ENCODE data around the gene SGCA. TPM values are rescaled to one million over a fixed set of nuclear protein-coding genes. Genes with fewer than 3 reads are reported as not detected.

Gene SGCA
- total RNA-seq, 1 experiment from 2014 or later: 0.24 TPM

- no peak within 1 kb of the TSS for H3K56ac ChIP-seq (ENCODE audit: insufficient read length, low read depth, low read length)
- H4K5ac ChIP-seq (ENCODE audit: insufficient read length, low read depth, low read length): no peak within 1 kb of the TSS
- no peak within 1 kb of the TSS for H4K8ac ChIP-seq (replicated peaks; ENCODE audit: insufficient read length, low read depth, low read length)
- no peak within 1 kb of the TSS for H2BK12ac ChIP-seq (ENCODE audit: insufficient read length, low read depth, low read length)
- peaks cover 25% of the 10 kb centered on the region for H3K23me2 ChIP-seq (ENCODE audit: insufficient read length, low read depth, low read length, poor library complexity, severe bottlenecking)
- TF ChIP-seq, protein P1, sequence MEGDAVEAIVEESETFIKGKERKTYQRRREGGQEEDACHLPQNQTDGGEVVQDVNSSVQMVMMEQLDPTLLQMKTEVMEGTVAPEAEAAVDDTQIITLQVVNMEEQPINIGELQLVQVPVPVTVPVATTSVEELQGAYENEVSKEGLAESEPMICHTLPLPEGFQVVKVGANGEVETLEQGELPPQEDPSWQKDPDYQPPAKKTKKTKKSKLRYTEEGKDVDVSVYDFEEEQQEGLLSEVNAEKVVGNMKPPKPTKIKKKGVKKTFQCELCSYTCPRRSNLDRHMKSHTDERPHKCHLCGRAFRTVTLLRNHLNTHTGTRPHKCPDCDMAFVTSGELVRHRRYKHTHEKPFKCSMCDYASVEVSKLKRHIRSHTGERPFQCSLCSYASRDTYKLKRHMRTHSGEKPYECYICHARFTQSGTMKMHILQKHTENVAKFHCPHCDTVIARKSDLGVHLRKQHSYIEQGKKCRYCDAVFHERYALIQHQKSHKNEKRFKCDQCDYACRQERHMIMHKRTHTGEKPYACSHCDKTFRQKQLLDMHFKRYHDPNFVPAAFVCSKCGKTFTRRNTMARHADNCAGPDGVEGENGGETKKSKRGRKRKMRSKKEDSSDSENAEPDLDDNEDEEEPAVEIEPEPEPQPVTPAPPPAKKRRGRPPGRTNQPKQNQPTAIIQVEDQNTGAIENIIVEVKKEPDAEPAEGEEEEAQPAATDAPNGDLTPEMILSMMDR (conservative IDR thresholded peaks at IDR 0.05): no peak
- H3K79me2 ChIP-seq (ENCODE audit: insufficient read depth, low read length): no peaks in the 10 kb centered on the region
- H4K91ac ChIP-seq (ENCODE audit: insufficient read length, low read depth, low read length): no peak within 1 kb of the TSS
- peaks cover 34 to 50% of the 10 kb centered on the region in 2 experiments for H3K4me1 Mint-ChIP-seq
- WGBS (ENCODE audit: extremely low coverage, insufficient read length, low lambda C conversion rate): no CpG with 5 or more reads among the region's 69 CpGs
- peak within 1 kb of the TSS; percentile 75 to 88 for H3K4me3 Mint-ChIP-seq
- H3K79me1 ChIP-seq (ENCODE audit: insufficient read depth, low read depth, low read length, poor library complexity, severe bottlenecking): no peaks in the 10 kb centered on the region
- H3K27ac Mint-ChIP-seq: peak within 1 kb of the TSS in 2 of 3 experiments; percentile 75 to 80; a peak in 3 of 7 replicates
- H2BK5ac ChIP-seq (ENCODE audit: insufficient read length, low read length): no peak within 1 kb of the TSS
- H3K27me3 ChIP-seq (ENCODE audit: insufficient read depth, low read length): no peaks in the 10 kb centered on the region; the same call in 1 of the 2 replicates
- no peak within 1 kb of the TSS for H3T11ph ChIP-seq (ENCODE audit: low read length)
- peaks cover 13% of the 10 kb centered on the region for H3K27me3 Mint-ChIP-seq (ENCODE audit: low read depth)
- no peak within 1 kb of the TSS for H3K27ac ChIP-seq (ENCODE audit: insufficient read length, low read depth, low read length)
- H3K18ac ChIP-seq (ENCODE audit: insufficient read length, low read depth, low read length): peak within 1 kb of the TSS; percentile 1
- H2AFZ ChIP-seq (ENCODE audit: low read length): no peak within 1 kb of the TSS
- H3K9ac ChIP-seq (ENCODE audit: extremely low read depth, insufficient read length, low read length): no peak within 1 kb of the TSS
- H3K4ac ChIP-seq (ENCODE audit: low read depth, low read length): no peak within 1 kb of the TSS
- no peak within 1 kb of the TSS for H3K23ac ChIP-seq (ENCODE audit: insufficient read length, low read depth, low read length)
- peaks cover 3% of the 10 kb centered on the region for H4K20me1 ChIP-seq (ENCODE audit: control insufficient read depth, insufficient read depth, insufficient read length)
- no peak for DNase-seq
- no peak within 1 kb of the TSS for H3K14ac ChIP-seq (ENCODE audit: insufficient read depth, low read length)
- H3K4me2 ChIP-seq (ENCODE audit: insufficient read depth, insufficient read length, low read length): peak within 1 kb of the TSS; percentile 78
- H3K4me1 ChIP-seq (ENCODE audit: insufficient read depth, low read length): peaks cover 4% of the 10 kb centered on the region; the same call in 1 of the 2 replicates
- H2AK5ac ChIP-seq (ENCODE audit: insufficient read length, low read length): no peak within 1 kb of the TSS
- H2BK15ac ChIP-seq (ENCODE audit: low read depth, low read length): no peak within 1 kb of the TSS
- peaks cover 0 to 2% (median 0%) of the 10 kb centered on the region in 3 experiments; a peak in 1 of 7 replicates for H3K36me3 Mint-ChIP-seq (ENCODE audit: insufficient read depth in 1 of 3, low read depth in 3 of 3)
- no peak within 1 kb of the TSS for H2BK120ac ChIP-seq (ENCODE audit: low read depth, low read length, poor library complexity, severe bottlenecking)
- H2BK20ac ChIP-seq (ENCODE audit: low read depth, low read length, poor library complexity, severe bottlenecking): no peak within 1 kb of the TSS
- H3K9me3 Mint-ChIP-seq: no peaks in the 10 kb centered on the region
- H3K9me3 ChIP-seq (ENCODE audit: control insufficient read depth, low read depth, low read length): no peaks in the 10 kb centered on the region
Measured at GRCh38 chr17:50150354-50151040, 15.3 kb upstream of the SGCA start, which contains the start of gene PPP1R9B. Gene PPP1R9B (minus strand): TSS chr17:50150677. CDS start chr17:50150513, 164 bp downstream.

All from H9 (cell line).